Fibroblast of villous mesenchyme (primary cell): ENCODE results near the gene GRIK3. TPM values are rescaled to one million over a fixed set of nuclear protein-coding genes. Genes with fewer than 3 reads are reported as not detected.
"Not testable (repeated sequence)": the region's sequence is repeated elsewhere in the genome, so short reads cannot be mapped to it uniquely, and the experiment has no call there.

ENCODE experiments used
- DNase-seq: peaks from one replicate; pipeline ENCODE4 v3.0.0-alpha.2; 2010; ENCODE audit warnings: low read depth
- H3K4me3 ChIP-seq: 2 replicates; pipeline ENCODE4 v1.5.1; 2011; ENCODE audit warnings: low read depth, mild to moderate bottlenecking, low read length
- total RNA-seq: library from RNA; depleted of rRNA; stranded (reverse); fragments of >200 nt; gene quantifications from 2 replicates; pipeline ENCODE4 v1.2.3, GENCODE V29; 2012
- TF ChIP-seq, protein P1 (sequence below): IDR thresholded peaks from 2 replicates; pipeline ENCODE4 v1.5.1; 2012; ENCODE audit warnings: low read depth, mild to moderate bottlenecking, low read length; ENCODE audit not compliant: insufficient read depth

The GRIK3 gene
- total RNA-seq = not detected in 2 replicates

DNA sequence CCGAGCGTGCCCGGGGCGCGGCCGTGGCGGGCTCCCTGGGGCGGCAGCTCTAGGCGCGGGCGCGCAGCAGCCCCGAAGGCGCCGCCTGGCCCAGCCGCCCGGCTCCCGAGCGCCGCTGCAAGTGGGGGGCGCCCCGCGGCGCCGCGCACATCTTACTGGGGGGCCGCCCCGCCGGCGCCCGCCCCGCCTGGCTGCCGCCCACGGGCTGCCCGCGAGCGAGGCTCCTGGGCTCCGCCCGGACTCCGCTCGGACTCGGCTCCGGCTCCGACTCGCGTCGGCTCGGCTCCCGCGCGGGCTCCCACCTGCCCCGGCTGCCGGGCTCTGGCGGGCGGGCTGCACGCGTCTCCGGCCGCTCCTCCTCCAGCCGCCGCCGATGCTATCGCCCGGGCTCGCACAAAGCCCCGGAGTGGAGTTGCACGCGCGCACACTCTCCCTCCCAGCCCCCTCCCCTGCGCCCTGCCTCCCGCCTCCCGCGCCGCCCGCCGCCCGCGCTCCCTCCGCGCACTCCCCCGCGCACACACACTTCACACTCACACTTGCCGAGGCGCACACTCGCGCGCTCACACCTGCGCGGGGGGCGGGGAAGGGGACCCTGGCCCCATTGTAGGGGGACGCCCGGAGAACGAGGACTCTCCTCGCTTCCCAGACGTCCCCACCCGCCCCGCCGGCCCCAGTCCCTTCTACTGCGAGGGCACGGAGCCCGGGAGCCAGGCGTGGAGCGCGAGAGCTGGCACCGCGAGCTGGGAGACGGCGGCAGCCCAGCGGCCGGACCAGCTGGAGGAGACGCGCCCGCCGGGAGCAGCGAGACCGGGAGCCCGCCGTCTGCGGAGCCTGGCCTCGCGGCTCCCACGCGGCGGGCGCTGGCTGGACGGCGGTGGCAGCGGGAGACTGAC lies at the start of gene GRIK3:
TSS of gene GRIK3 (minus strand) at position 395 of the 893 bp plus-strand sequence. CDS start 407 bp downstream, outside the sequence.
- TF ChIP-seq, protein P1, sequence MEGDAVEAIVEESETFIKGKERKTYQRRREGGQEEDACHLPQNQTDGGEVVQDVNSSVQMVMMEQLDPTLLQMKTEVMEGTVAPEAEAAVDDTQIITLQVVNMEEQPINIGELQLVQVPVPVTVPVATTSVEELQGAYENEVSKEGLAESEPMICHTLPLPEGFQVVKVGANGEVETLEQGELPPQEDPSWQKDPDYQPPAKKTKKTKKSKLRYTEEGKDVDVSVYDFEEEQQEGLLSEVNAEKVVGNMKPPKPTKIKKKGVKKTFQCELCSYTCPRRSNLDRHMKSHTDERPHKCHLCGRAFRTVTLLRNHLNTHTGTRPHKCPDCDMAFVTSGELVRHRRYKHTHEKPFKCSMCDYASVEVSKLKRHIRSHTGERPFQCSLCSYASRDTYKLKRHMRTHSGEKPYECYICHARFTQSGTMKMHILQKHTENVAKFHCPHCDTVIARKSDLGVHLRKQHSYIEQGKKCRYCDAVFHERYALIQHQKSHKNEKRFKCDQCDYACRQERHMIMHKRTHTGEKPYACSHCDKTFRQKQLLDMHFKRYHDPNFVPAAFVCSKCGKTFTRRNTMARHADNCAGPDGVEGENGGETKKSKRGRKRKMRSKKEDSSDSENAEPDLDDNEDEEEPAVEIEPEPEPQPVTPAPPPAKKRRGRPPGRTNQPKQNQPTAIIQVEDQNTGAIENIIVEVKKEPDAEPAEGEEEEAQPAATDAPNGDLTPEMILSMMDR = no peak
- no peak within 1 kb of the TSS for H3K4me3 ChIP-seq
- no peak for DNase-seq

DNA sequence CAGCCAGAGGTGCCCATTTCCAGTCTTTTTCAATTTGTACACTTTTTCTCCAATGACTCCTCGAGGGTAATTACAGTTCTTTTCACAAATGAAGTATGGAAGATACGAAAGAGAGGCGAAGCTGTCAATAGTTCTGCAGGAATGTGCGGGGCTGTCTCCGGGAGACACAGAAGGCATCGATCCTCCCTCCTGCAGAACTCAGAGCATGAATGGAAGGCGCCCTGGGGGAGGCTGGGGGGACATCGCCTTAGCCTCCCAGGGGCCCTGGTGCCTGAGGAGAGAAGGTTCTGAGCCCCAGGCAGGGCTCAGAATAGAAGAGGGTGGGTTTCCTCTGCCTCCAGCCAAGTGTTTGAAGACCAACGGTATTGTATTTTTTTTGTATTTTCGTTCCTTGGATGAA lies 49.7 kb upstream of the GRIK3 start:
- TF ChIP-seq, protein P1 = no peak
- DNase-seq = no peak
- no peak overlapping the region for H3K4me3 ChIP-seq

- TF ChIP-seq, protein P1 = no peak
- no peak overlapping the region for H3K4me3 ChIP-seq
- no peak for DNase-seq
Measured at GRCh38 chr1:37083603-37084002, 49.3 kb upstream of the GRIK3 start.

DNA sequence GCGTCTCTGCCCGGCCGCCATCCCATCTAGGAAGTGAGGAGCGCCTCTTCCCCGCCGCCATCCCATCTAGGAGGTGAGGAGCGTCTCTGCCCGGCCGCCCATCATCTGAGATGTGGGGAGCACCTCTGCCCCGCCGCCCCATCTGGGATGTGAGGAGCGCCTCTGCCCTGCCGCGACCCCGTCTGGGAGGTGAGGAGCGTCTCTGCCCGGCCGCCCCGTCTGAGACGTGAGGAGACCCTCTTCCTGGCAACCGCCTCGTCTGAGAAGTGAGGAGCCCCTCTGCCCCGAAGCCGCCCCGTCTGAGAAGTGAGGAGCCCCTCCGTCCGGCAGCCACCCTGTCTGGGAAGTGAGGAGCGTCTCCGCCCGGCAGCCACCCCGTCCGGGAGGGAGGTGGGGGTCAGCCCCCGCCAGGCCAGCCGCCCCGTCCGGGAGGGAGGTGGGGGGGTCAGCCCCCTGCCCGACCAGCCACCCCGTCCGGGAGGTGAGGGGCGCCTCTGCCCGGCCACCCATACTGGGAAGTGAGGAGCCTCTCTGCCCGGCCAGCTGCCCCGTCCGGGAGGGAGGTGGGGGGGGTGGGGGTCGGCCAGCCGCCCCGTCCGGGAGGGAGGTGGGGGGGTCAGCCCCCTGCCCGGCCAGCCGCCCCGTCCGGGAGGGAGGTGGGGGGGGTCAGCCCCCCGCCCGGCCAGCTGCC lies 46.1 kb upstream of the GRIK3 start:
- not testable (repeated sequence) for DNase-seq, H3K4me3 ChIP-seq

GRCh38 chr1:37078866-37079265 lies 44.6 kb upstream of the GRIK3 start:
- TF ChIP-seq, protein P1 = no peak
- H3K4me3 ChIP-seq = no peak overlapping the region
- DNase-seq = no peak

DNA sequence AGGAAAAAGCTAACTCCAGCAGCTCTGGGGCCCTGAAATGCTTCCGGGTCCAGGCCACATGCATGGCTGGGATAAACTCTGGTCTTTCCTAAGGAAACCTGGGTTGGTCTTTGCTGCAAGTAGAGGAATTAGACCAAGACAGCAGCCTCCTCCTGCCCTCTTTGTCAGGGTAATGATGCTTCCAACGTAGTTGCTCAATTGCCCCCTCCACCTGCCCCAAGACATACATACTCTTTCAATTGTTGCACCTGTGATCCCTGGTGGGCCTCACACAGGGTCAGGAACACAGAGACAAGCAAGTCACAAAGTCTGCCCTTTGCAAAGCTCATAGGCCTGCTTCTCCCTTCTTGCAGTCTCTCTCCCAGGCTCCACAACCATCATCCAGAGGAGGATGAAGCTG lies 41.9 kb upstream of the GRIK3 start:
- no peak overlapping the region for H3K4me3 ChIP-seq
- DNase-seq = no peak
- TF ChIP-seq, protein P1 = no peak

DNA sequence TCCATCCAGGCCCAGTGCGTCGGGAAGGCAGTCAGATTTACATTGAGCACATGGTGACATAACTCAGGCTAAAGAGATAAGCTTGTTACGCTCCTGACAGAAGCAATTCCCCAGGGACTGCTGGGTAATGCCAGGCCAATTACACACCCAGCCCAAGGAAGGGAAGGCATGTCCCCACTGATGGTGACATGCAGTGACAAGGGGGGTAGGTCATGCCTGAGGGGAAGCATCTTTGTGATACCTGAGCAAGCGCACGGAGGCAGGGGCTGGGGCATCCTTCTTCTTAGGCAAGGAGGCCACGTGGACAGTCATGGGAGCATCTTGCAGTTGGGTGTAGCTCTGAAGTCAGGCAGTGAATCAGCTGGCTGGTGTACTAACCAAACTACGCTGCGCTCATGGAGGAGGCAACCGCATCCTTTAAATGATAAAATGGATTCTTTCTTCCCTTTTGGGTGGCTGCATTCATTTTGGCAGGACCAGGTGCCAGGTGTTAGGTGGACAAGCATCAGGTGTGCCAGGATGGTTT lies 39.6 kb upstream of the GRIK3 start:
- no peak overlapping the region for H3K4me3 ChIP-seq
- TF ChIP-seq, protein P1 = no peak
- DNase-seq = no peak
